NCI-H146 (cell line): Measurements from ENCODE around the gene COL25A1.
"Not testable (repeated sequence)": the region's sequence is repeated elsewhere in the genome, so short reads cannot be mapped to it uniquely, and the experiment has no call there.

ENCODE experiments used
- DNase-seq: peaks from one replicate; lab custom pipeline; 2025; lab: John Stamatoyannopoulos, UW

The COL25A1 gene

DNA sequence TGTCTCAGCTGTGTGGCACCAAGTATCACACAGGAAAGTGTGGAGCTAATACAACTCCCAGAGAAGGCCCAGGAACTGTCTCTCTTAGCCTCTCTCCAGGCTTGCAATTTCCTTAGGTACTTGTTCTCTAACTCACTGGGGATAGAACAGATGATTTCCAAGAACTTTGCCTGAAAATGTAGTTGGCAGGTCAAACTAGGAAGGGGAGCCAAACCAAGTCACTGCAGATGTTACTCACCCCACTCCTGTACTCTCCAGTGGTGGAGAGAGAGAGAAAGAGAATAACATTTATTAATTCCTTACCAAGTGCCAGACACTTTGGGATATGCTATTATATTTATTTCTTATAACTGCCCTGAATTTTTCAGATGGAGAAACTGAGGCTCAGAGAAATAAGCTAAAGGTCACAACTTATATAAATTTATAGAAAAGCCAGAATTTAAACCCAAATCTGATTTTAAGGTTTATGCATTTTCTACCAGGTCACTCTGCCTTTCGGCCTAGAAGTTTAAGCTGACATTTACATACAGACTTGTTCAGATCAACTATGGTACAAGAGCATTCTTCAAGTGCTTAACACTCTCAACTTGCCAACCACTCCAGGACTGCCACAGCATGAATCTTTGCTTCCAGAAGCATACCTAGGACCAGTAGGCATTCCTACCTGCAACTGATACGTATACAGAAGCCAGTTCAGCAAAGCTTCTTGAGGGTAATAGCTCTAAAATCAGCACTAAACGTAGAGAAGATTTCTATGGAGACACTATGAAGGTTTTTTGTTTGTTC lies 291.0 kb downstream of the COL25A1 start:
- DNase-seq: no peak

DNA sequence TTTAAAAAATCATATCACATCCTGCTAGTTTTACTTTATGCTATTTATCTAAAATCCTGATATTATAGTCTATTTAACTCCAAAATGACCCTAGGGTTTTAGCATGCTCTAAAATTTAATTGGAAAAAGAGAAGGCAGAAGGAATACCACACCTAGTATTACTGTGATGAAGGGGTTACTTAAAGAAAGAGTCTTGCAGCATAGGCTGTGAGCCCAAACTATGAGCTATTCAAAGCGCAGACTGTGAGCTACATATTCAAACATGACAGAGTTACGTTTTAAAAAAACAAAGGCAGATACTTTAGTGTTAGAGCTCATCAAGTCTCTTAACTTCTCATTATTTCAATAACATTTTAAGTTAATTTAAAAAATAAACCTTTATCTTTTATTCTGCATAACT lies 291.9 kb downstream of the COL25A1 start:
- no peak for DNase-seq

DNA sequence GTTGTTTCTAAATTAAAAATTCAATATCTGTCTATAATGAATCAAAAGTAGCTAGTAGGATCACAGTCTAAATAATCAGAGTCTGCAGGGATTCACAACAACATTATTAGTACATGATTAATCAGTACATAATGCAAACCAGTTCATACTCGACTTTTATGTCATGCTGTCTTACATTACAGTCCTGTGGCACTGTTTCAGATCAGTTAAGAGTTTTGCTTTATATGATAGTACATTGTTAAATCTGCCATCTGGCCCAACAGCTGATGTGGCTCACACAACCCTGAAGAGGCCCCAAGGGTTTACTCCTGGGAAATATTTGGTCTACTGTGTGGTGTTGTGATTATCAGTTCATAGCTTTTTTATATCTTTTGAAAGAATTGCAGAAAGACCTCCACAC lies 292.5 kb downstream of the COL25A1 start:
- DNase-seq: no peak

DNA sequence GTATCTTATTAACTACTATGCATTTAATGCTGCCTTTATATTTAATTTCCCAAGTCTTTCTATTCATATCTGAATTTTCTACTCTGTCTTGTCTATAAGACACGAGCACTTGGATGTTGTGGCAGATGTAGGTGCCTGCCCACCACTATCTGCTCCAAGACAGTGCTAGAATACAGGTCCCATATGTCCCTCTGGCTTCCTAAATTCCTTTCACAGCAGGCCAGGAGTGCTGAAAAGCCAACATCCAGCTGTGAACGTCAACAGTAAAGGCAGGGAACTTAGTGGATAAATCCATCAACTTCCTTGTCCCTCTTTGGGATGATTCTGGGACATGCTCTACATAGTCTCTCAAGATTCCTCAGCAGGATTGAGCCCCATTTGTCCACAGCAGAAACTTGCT lies 294.5 kb downstream of the COL25A1 start:
- no peak for DNase-seq

DNA sequence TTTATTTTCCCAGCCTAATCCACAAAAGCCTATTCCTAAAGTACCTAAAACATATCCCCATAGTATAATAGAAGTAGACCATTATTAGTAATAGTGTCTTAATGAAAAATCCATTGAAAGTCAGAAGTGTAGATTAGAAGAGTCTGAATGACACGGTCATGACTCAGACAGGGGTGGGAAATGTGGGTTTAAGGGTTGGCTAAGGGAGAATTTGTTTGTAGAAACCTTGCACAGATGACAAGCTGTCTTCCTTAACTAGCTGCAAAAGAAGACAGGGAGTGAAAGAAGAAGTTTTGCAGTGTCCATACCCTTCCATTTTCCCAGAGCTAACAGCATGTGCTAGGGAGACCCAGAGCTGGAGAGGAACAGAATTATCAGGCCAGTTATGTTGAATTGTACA lies 296.9 kb downstream of the COL25A1 start:
- DNase-seq: no peak

DNA sequence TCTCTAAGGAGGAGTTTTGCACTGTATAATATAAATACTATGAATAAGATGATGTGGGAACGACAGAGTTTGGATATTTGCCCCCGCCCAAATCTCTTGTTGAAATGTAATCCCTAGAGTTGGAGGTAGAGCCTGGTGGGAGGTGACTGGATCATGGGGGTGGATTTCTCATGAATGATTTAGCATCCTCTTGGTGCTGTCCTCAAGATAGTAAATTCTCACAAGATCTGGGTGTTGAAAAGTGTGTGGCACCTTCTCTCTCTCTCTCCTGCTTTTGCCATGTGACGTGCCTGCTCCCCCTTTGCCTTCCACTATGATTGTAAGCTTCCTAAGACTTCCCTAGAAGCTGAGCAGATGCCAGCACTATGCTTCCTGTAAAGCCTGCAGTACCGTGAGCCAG lies 298.0 kb downstream of the COL25A1 start:
- DNase-seq: no peak

DNA sequence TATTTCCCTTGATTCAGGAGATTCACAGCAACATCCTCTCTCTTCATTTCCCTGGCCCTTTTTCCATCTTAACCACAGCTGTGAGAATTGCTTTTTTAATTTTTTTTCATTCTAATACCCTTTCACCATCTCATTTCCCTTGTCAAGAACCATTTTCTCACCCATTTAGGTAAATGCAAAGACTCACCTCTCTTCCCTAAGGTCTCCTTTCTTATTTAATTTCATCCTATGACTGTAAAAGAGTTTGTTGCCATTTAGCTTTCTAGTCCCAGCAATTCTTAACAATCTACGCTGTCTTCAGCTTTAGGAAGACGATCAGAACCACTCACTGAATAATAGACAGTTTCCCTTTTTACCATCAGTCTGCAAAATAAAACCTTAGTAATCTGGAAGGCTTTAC lies 298.5 kb downstream of the COL25A1 start:
- no peak for DNase-seq

DNA sequence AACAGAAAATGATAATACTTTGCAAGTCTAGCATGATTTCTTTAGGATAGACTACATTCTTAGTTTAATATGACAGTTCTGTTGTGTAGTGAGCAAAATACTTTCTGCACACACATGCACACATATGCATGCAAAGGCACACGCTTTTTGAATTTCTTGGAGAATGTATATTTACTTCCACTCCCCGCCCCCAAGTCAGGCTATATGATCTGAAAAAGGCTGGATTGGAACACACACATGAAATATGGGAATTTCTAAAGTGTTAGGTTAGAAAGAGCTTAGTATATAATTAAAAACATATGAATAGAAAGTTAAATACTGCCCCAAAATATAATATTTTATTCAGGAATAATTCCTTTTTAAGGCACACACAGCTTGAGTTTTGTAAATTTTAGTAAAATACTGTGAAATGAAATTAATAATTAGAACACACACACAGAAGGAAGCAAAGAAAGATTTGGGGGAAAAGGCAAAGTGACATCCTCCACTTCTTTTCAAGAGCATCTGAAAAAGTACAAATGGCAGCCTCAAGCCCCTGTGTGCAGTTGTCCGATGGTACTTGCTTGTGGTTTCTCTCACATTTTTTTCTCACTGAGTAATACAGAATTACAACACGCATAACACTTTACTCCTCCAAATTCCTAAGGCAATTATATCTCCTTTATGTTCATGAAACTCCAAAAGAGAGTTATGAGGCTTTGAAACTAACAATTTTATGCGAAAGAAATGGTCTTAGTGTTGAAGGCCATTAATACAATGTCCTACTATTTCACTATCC lies 310.7 kb downstream of the COL25A1 start:
- no peak for DNase-seq

DNA sequence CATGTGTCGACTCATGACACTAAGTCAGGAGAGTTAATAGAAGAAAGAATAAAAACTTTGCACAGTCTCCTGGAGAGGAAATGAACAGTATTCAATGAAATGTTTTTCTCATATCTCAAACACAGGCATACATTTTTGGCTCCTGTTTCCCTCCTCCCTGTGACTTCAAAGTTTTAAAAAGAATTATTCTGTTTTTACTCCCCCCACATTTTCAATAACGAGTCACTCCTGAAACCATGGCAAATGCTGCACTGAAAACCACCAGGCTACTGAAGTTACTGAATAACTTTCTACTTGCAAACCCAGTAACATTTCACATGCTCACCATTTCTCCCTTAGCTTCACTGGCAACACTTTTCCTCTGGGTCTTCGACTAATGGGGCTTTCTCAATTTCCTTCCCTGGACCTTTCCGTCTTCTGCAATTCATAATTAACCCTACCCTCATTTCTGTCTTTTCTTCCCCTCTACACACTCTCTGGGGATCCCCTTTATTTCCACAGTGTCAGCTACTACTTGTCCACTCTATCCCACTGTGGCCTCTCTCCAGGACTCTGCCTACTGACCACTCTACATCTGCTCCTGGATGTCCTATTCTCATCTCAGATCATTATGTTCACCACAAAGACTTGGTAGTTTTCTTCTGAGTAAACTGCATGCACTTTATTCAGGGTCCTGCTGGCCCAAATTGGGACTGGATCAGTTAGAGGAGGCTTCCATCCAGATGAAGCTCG lies 313.8 kb downstream of the COL25A1 start:
- no peak for DNase-seq

DNA sequence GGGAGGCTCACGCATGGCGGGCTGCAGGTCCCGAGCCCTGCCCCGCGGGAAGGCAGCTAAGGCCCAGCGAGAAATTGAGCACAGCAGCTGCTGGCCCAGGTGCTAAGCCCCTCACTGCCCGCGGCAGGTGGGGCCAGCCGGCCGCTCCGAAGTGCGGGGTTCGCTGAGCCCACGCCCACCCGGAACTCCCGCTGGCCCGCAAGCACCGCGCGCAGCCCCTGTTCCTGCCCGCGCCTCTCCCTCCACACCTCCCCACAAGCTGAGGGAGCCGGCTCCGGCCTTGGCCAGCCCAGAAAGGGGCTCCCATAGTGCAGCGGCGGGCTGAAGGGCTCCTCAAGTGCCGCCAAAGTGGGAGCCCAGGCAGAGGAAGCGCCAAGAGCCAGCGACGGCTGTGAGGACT lies 318.0 kb downstream of the COL25A1 start:
- DNase-seq: not testable (repeated sequence)

DNA sequence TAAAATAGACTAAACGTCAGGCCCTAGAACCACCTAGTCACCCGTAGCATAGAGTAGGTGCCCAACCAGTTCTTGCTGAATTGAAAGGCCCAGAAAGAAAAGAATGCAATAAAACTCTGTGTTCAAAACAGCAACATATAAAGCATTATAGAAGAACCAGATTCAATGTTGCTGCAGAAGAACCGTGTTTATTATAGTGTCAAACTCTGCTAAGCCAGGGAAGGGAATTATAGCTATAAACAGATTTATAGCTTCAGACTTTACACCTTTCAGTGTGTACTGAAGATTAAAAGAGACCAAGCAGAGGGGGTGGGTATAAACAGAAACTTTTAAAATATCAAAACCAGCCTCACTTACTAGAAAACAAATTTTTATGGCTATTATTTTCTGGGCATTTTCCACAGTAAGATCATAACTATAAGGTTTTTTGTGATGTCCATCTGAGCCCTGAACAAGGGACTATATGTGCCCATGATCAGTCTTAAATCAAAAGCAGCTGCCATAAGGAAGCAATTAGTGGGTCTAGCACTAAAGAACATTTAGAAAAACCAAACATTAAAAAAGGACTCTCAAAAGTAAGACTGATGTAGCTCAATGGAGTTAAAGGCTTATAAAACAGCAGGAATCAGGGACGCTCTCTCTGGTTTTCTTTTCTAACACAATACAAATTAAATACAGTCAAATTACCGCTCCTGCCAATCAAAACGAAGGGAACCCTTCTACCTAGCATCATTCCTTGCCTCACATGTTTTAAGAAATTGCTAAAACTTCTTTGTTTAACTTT lies 319.9 kb downstream of the COL25A1 start:
- DNase-seq: no peak

DNA sequence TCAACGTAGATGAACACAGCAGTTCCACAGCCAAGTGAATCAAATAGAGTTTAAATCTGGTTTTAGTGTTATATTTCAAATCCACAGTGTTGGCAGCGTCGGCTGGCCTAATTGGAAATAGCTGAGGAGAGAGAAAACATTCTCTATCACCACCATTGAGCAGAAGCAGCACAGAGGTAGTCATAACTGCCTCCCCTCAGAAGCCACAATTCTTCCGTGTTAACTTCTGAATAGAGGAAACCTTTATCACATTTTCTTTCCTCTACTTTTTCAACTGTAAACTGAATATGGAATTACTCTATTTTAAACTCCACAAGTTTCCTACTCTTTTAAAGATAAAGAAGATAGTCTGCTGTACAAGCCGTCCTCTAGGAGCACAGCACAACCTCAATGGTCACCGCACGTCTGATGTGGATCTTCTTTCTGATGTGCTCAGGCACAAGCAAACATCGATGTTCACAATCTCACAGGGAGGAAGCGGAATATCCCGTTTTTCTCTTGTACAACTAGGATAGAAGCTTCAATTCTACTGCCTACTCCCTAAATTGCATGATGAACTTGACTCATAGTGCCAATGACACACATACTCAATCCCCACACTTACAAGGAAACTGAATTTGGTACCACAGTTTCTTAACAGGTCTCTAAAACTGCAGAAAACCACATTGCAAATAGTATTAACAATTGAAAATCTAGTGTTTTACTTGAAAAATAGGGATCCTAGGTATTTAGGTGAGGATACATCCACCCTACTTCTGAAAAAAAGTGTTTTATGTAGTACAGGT lies 321.8 kb downstream of the COL25A1 start:
- DNase-seq: no peak

DNA sequence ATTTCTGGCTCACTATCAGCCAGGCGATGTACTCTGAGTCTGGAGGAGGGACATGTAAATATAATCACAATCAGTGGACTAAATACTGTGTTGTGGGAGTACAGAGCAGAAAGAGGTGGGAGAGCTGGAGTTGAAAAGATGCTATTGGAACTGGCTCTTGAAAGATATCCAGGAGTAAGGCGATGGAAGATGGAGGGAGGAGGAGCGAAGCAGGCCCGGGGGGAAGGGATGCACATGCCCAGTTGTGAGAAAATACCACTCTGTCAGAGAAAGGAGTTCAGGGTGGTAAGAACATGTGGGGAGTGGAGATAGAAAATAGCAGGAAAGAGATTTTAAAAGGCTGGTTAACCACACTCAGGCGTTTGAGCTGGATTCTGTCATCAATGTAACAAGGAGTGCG lies 322.7 kb downstream of the COL25A1 start:
- DNase-seq: no peak

DNA sequence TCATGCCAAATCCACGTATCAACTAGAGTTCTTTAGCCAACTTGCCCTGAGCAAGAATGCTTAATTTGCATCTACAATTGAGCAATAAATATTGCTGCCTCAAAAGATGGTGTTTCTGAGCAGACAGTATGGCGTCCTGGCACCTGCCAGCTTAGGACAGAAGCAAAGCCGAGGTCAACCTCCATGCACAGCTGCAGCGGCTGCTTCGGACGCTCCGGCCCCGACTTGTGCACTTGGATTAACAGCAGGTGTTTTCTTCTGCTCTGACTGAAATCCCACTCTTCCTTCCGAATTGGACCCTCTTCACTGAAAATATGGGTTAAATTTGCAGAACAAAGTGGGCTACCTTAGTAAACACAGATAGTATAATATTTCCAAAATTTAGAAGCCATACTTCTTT lies 324.4 kb downstream of the COL25A1 start:
- DNase-seq: no peak

DNA sequence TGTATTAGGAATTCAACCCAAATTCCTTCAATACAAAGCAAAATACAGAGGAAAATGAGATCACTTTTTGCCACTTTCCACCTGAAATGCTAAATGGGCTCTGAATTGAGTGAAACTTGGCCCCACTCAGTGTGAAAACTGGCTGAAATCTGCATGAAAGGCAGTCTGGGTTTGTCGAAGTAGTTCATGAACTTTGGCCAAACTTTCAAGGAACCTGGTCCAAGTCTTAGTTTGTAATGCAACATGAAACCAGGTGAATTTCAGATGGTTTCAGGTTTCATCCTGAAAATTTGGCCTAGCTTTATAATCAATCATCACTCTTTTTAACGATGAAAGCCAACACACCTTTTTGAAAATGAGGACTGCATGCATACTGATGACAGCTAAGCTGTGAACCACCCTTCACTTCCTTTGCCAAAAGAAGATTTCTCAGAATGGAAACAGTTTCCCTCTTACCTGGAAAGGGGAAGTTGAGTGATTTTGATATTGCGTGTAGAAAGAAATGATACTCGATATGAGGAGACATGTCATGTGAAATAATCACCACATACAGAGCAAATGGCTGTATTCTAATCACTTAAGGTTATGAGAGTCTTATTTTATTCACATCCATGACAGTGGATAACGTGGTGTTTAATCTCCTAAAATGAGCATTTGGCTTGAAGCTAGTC lies 329.7 kb downstream of the COL25A1 start:
- DNase-seq: no peak

DNA sequence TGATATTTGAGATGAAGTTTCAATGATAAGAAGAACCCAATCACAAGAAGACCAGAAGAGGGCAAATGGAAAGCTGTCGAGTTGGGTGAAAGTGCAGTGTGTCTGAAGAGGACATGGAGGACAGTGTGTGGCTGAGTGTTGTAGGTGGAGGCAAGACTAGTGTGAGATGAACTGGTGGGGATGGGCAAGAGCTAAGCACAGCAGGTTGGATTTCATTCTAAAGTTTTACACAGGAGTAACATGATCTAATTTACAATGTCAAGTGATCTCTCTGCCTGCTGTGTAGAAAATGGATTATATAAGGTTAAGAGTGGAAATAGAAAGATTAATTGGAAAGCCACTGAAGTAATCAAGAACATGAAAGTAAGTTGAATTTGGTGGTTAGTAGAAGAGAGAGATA lies 331.0 kb downstream of the COL25A1 start:
- DNase-seq: no peak

DNA sequence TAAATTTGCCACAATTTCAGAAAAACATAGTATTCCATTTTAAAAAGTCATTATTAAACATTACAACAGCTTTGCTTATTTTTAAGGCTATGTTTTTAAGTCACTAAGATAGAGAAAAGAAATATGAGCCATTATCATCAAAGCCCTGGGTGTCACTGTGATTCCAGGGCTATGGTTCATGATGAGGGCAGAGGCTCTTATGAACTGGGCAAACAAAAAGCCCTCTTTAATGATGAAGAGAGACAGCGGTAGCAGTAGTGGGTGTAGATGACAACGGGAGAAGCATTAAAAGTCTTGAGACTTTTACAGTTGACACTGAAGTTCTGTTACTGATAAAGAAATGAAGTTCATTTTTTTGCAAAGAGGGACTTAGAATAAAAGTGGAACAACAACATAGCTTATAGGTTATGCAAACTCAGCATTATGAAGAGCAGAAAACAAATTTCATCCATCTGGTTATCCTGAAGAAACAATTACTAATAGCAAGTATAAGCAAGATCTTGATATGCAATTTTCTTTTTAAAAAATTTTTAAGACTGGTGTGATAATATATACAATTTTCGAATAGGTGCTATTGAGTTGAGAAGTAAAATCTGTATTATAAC lies 336.9 kb downstream of the COL25A1 start:
- DNase-seq: no peak

DNA sequence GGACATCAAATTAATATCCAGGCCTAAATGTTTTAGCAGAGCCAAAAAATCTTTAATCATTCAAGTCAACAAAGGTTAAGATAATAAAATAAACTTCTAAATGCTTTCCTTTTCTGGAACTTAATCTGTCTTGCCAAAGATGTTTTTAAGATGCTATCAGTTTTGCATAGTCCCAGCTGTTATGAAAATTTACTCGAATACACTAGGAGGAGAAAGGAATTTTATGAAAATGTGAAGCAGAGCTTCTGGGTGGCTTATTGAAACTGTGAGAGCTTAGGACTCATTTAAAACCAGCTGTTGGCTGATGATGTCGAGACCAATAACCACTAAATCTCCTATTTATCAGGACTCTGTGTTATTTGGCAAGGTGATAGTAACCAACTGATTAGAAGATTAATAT lies 337.4 kb downstream of the COL25A1 start:
- DNase-seq: no peak

DNA sequence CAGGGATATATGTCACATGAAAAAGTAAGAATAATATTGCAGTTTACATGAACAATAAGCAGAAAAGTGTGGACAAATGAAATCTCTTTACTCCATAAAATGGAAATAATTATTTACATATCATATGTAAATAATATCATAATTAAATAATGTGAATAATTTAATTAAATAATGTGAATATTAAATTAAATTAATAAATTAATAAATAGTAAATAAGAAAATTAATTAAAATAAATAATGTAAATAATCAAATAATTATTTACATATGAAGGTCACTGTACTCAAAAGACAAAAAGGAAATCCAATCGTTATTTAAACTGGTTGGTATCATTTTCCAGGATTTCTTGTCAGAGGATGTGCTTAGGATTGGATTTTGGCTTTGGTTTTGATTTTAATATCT lies 338.5 kb downstream of the COL25A1 start:
- no peak for DNase-seq

DNA sequence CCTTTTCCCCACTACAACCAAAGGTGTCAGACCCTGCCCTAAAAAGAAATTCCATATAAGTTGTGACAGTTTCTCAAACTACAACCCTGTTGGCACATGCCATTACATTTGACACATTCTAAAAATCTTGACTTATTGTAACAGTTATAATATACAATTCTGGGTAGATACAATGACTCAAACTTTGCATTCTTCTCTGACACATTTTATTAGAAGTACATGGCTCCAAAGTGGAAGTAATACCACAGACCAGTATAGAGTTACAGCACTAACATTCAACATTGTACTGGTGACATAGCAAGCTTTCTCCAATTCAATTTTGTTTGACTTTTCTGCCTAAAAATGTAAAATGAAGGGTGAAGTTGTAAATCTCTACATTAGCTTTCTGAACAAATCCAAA lies 343.0 kb downstream of the COL25A1 start:
- DNase-seq: no peak
